Endothelial cell (in vitro differentiated cells): ENCODE results near the gene TSHZ2. TPM values are rescaled to one million over a fixed set of nuclear protein-coding genes. Genes with fewer than 3 reads are reported as not detected.
A peak's percentile ranks its signal among the peaks of the same experiment; 100 is the strongest.

ENCODE experiments used
- DNase-seq: peaks from one replicate; pipeline ENCODE4 v3.0.0; 2021; ENCODE audit warnings: low spot score
- H3K27ac Mint-ChIP-seq: one replicate; pipeline ENCODE4 v1.8.0; 2021; ENCODE audit warnings: mixed read lengths, inconsistent platforms; ENCODE audit not compliant: unreplicated experiment
- H3K27me3 Mint-ChIP-seq: one replicate; pipeline ENCODE4 v1.8.0; 2021; ENCODE audit warnings: mild to moderate bottlenecking, moderate library complexity, mixed read lengths, inconsistent platforms; ENCODE audit not compliant: unreplicated experiment
- H3K36me3 Mint-ChIP-seq: one replicate; pipeline ENCODE4 v1.8.0; 2021; ENCODE audit warnings: mild to moderate bottlenecking, low read depth, mixed read lengths, inconsistent platforms; ENCODE audit not compliant: unreplicated experiment
- H3K4me1 Mint-ChIP-seq: one replicate; pipeline ENCODE4 v1.8.0; 2021; ENCODE audit warnings: mild to moderate bottlenecking, mixed read lengths, inconsistent platforms; ENCODE audit not compliant: unreplicated experiment
- H3K4me3 Mint-ChIP-seq: one replicate; pipeline ENCODE4 v1.8.0; 2021; ENCODE audit warnings: mild to moderate bottlenecking, mixed read lengths, inconsistent platforms; ENCODE audit not compliant: unreplicated experiment
- H3K9me3 Mint-ChIP-seq: one replicate; pipeline ENCODE4 v1.8.0; 2021; ENCODE audit warnings: mixed read lengths, inconsistent platforms; ENCODE audit not compliant: unreplicated experiment
- long read RNA-seq: library from polyadenylated mRNA; unstranded; transcript quantifications from one replicate; pipeline ENCODE4 v2.0.0, GENCODE V29; 2020; ENCODE audit not compliant: unreplicated experiment
- total RNA-seq: library from RNA; stranded (reverse); fragmentation: NEBNext Ultra II Directional; extraction: Animal tissue kit (Norgen Biotek cat#: 25700); gene quantifications from one replicate; pipeline ENCODE4 v1.2.1, GENCODE V29; 2021; ENCODE audit not compliant: unreplicated experiment
- TF ChIP-seq, protein P1 (sequence below): fragments of 200-600 bp; sonication (generic); IDR thresholded peaks from one replicate; pipeline ENCODE4 v1.5.0; 2021; ENCODE audit warnings: antibody characterized with exemption; ENCODE audit not compliant: unreplicated experiment

TSHZ2 gene, protein sequence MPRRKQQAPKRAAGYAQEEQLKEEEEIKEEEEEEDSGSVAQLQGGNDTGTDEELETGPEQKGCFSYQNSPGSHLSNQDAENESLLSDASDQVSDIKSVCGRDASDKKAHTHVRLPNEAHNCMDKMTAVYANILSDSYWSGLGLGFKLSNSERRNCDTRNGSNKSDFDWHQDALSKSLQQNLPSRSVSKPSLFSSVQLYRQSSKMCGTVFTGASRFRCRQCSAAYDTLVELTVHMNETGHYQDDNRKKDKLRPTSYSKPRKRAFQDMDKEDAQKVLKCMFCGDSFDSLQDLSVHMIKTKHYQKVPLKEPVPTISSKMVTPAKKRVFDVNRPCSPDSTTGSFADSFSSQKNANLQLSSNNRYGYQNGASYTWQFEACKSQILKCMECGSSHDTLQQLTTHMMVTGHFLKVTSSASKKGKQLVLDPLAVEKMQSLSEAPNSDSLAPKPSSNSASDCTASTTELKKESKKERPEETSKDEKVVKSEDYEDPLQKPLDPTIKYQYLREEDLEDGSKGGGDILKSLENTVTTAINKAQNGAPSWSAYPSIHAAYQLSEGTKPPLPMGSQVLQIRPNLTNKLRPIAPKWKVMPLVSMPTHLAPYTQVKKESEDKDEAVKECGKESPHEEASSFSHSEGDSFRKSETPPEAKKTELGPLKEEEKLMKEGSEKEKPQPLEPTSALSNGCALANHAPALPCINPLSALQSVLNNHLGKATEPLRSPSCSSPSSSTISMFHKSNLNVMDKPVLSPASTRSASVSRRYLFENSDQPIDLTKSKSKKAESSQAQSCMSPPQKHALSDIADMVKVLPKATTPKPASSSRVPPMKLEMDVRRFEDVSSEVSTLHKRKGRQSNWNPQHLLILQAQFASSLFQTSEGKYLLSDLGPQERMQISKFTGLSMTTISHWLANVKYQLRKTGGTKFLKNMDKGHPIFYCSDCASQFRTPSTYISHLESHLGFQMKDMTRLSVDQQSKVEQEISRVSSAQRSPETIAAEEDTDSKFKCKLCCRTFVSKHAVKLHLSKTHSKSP (N-terminal part only)
- 2.3 TPM for total RNA-seq
- long read RNA-seq = 0 reads

DNA sequence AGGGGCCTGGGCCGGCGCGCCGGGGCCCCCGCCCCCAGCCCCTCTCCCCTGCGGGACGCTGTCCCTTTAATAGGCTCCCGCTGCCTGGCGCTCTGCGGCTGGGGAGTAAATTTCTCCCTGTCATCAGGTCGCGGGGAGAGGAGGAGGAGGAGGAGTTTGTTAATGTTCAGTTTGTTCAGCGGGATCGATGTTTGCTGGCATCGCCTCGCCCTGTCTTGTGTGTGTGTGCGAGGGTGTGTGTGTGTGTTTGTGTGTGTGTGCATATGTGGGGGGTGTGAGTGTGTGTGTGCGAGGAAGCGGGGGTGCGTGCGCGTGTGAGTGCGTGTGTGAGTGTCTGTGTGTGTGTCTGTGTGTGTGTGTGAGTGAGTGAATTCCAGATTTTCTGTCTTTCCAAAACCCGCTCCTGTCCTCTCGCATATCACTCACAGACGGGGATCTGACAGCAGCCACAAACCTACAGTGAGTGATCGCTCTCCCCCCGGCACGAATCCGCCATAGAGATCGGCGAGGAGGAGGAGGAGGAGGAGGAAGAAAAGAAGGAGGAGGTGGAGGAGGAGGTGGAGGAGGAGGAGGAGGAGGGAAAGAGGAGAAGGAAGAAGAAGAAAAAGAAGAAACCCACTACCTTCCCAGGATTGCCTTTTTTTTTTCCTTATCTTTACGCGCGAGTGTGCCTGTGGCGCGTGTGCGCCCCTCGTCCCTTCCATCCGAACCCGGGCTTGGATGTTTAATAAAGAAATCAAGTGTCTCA is at the start of gene TSHZ2:
Gene TSHZ2, plus strand, starts transcription at position 169 of the 748 bp plus-strand sequence. CDS start 936 bp downstream, outside the sequence.
- peaks cover 32% of the 10 kb centered on the region for H3K4me1 Mint-ChIP-seq
- peaks cover 7% of the 10 kb centered on the region for H3K27me3 Mint-ChIP-seq
- H3K36me3 Mint-ChIP-seq = no peaks in the 10 kb centered on the region
- peak; percentile 30 for DNase-seq
- TF ChIP-seq, protein P1, sequence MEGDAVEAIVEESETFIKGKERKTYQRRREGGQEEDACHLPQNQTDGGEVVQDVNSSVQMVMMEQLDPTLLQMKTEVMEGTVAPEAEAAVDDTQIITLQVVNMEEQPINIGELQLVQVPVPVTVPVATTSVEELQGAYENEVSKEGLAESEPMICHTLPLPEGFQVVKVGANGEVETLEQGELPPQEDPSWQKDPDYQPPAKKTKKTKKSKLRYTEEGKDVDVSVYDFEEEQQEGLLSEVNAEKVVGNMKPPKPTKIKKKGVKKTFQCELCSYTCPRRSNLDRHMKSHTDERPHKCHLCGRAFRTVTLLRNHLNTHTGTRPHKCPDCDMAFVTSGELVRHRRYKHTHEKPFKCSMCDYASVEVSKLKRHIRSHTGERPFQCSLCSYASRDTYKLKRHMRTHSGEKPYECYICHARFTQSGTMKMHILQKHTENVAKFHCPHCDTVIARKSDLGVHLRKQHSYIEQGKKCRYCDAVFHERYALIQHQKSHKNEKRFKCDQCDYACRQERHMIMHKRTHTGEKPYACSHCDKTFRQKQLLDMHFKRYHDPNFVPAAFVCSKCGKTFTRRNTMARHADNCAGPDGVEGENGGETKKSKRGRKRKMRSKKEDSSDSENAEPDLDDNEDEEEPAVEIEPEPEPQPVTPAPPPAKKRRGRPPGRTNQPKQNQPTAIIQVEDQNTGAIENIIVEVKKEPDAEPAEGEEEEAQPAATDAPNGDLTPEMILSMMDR = no peak
- no peaks in the 10 kb centered on the region for H3K9me3 Mint-ChIP-seq
- H3K27ac Mint-ChIP-seq = peak within 1 kb of the TSS; percentile 84
- H3K4me3 Mint-ChIP-seq = peak within 1 kb of the TSS; percentile 100

GRCh38 chr20:52922436-52922835 is 49.7 kb upstream of the TSHZ2 start:
- no peaks in the 10 kb centered on the region for H3K9me3 Mint-ChIP-seq
- TF ChIP-seq, protein P1 = no peak
- no peak overlapping the region for H3K4me3 Mint-ChIP-seq
- no peak for DNase-seq
- no peak overlapping the region for H3K27ac Mint-ChIP-seq
- no peaks in the 10 kb centered on the region for H3K36me3 Mint-ChIP-seq
- H3K27me3 Mint-ChIP-seq = peaks cover 1% of the 10 kb centered on the region
- peaks cover 6% of the 10 kb centered on the region for H3K4me1 Mint-ChIP-seq

DNA sequence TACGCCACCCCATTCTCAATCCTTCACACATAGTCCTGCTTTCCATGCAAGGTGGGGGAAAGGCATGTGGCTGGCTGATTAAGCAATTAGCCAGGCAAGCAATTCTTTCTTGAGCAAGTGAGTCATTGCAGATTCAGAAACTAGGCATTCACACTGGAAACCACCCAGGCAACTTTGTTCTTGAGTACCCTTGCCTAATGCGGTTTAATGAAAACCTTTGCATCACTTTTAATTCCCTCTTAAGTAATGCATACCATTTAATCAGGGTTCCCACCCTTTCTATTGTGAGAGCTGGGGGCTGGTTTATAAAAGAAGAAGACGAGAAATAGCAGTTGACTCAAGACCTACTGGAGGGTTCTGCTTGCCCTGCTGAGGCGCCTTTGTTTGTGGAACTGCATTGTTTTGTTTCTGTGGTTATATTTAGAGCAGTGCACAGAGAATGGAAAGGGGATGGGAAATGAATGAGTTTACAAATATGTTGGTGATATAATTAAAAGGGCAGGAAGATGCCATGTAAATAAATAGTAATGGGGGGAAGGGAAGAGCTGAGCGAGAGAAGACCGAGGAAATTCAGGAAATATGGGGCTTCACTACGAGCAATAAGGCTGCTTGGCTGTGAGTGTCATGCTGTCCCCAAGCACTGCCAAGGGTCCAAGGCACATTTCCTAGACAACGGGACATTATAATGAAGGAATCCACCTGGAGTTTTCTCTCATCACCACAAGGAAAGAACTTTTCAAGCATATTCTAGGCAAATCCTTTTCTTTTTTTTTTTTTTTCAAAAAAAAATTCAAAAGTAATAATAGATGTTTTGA is 48.8 kb upstream of the TSHZ2 start:
- Mint-ChIP-seq H3K27ac (peak overlapping the region; percentile 50), H3K27me3 (peaks cover 1% of the 10 kb centered on the region), H3K4me1 (peaks cover 6% of the 10 kb centered on the region), H3K4me3 (no peak overlapping the region), H3K9me3 (no peaks in the 10 kb centered on the region), H3K36me3 (no peaks in the 10 kb centered on the region)
- TF ChIP-seq, protein P1 = no peak
- DNase-seq = no peak

DNA sequence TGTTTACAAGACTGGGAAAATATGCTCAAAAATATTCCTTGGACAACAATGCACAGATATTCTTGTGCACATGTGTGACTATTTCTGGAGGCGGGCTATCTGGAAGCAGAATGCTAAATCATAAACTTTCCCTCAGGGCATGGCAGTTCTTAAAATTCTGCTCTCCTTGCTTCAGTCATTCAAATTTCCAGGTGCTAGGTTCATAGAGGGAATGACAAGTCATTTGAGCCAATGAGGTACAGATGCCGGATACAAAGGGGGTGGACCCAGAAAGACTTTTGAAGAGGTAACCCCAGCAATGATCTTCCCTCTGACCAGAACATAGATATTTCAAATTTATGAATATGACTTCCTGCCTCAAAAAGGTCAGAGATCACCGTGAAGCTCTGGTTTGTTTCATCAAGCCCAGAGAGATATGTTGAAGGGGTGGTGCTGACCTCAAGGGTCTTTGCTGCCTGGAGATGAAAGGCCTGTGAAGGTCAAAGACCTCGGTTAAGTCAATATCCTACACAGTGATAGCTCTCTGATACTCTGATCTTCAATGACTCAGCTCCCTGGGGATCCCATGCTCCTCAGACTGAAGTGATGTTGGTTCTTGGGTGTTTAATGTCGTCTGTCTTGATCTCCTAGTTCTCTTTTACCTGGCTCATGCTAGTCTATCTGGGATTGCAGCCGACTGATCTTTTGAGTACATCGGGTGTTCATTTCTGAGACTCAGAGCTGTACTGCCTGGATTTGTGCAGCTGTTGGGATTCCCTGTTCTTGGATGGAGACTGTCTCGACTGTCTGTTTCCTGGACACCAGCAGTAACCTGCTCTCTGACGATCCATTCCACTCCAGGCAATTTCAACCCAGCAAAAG is 47.5 kb upstream of the TSHZ2 start:
- DNase-seq = no peak
- no peaks in the 10 kb centered on the region for H3K9me3 Mint-ChIP-seq
- H3K4me3 Mint-ChIP-seq = no peak overlapping the region
- no peaks in the 10 kb centered on the region for H3K36me3 Mint-ChIP-seq
- TF ChIP-seq, protein P1 = no peak
- peaks cover 1% of the 10 kb centered on the region for H3K27me3 Mint-ChIP-seq
- peaks cover 6% of the 10 kb centered on the region for H3K4me1 Mint-ChIP-seq
- H3K27ac Mint-ChIP-seq = no peak overlapping the region
